Activated T-cell treated with anti-CD3 and anti-CD28 coated beads, Interleukin-2, amount 50 U/mL, for 72 hours (primary cell): ENCODE measurements around the gene SLC35B1. TPM values are rescaled to one million over a fixed set of nuclear protein-coding genes. Genes with fewer than 3 reads are reported as not detected.

Source experiments
- ATAC-seq, 2 donors: fragments of 150-1000 bp; cut with Tn5 transposase; replicated peaks in 1 of 2; 2 replicates each; pipeline ENCODE4 v1.10.0; 2021; ENCODE audit warnings: moderate library complexity in 2 of 2, mild to moderate bottlenecking in 1 of 2
- DNase-seq, 2 donors: peaks; one replicate each; pipeline ENCODE4 v3.0.0; 2021 to 2022; ENCODE audit warnings: mixed read lengths in 1 of 2
- H3K27ac Mint-ChIP-seq: one replicate; pipeline ENCODE4 v1.8.0; 2022; ENCODE audit warnings: mild to moderate bottlenecking, moderate library complexity, mixed read lengths
- H3K27me3 Mint-ChIP-seq: one replicate; pipeline ENCODE4 v1.8.0; 2022; ENCODE audit warnings: low read depth, mixed read lengths
- H3K36me3 Mint-ChIP-seq, 2 donors: one replicate each; pipeline ENCODE4 v1.8.0; 2022; ENCODE audit warnings: mixed read lengths in 2 of 2, mild to moderate bottlenecking in 1 of 2; ENCODE audit not compliant: insufficient read depth in 2 of 2
- H3K4me1 Mint-ChIP-seq: one replicate; pipeline ENCODE4 v1.8.0; 2022; ENCODE audit warnings: low read depth, mixed read lengths
- H3K4me3 Mint-ChIP-seq, 2 donors: one replicate each; pipeline ENCODE4 v1.8.0; 2022; ENCODE audit warnings: mild to moderate bottlenecking in 2 of 2, mixed read lengths in 2 of 2, moderate library complexity in 2 of 2
- H3K9me3 Mint-ChIP-seq, 2 donors: one replicate each; pipeline ENCODE4 v1.8.0; 2022; ENCODE audit warnings: mixed read lengths in 2 of 2
- total RNA-seq, 2 donors: library from RNA; stranded (reverse); gene quantifications; one replicate each; pipeline ENCODE4 v1.2.3, GENCODE V29; 2022

Gene SLC35B1
- total RNA-seq, 2 donors from 2014 or later: 62.6 to 73.9 TPM

- Mint-ChIP-seq H3K27ac (no peak overlapping the region), H3K9me3 (no peaks in the 10 kb centered on the region), H3K4me1 (peaks cover 59% of the 10 kb centered on the region), H3K4me3 (no peak overlapping the region), H3K27me3 (no peaks in the 10 kb centered on the region), H3K36me3 (peaks cover 0 to 13% of the 10 kb centered on the region in 2 donors)
- no peak for ATAC-seq
- DNase-seq: no peak
These were observed 39.9 kb downstream of the SLC35B1 start for GRCh38 chr17:49667854-49668253.

- H3K27me3 Mint-ChIP-seq: no peaks in the 10 kb centered on the region
- DNase-seq (no peak), ATAC-seq (no peak)
- H3K4me1 Mint-ChIP-seq: peaks cover 45% of the 10 kb centered on the region
- H3K36me3 Mint-ChIP-seq: peaks cover 0 to 12% of the 10 kb centered on the region in 2 donors
- H3K9me3 Mint-ChIP-seq: no peaks in the 10 kb centered on the region
- no peak overlapping the region for H3K27ac Mint-ChIP-seq
- H3K4me3 Mint-ChIP-seq: no peak overlapping the region
These were observed 43.0 kb downstream of the SLC35B1 start for GRCh38 chr17:49664706-49665211.

DNA sequence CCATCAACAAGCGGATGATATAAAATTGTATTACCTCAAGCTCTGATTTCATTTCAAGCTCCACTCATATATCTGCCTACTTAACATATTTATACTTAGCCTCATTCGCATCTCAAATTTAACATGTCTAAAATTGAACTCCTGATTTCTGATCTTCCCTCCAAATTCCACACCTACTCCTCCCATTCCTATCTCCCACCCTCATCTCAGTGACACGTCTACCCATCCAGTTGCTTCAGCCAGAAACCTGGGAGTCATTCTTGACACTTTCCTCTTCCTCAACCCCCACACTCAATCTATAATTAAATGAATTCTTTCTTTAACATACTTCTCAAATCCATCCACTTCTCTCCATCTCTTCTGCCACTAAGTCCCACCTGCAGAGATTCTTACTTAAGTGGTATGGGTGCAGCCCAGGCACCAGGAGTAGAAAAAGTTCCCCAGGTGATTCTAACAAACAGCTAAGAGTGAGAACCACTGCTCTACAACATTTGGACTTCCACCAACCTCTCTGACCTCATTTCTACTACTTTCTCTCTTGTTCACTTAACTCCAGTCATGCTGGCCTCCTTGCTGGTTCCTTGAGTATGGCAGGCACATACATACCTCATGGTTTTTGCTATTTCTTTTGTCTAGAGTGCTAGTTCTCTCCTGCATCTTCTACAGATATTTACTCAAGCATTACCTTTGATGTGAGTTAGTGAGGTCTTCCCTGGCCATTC lies 47.9 kb downstream of the SLC35B1 start:
- Mint-ChIP-seq H3K9me3 (no peaks in the 10 kb centered on the region), H3K4me3 (peak overlapping the region in 1 of 2 donors; percentile 64), H3K27me3 (no peaks in the 10 kb centered on the region), H3K4me1 (peaks cover 47% of the 10 kb centered on the region), H3K36me3 (peaks cover 0 to 1% of the 10 kb centered on the region in 2 donors), H3K27ac (peak overlapping the region; percentile 76)
- DNase-seq (no peak), ATAC-seq (peak in 1 of 2 donors; percentile 54)

DNA sequence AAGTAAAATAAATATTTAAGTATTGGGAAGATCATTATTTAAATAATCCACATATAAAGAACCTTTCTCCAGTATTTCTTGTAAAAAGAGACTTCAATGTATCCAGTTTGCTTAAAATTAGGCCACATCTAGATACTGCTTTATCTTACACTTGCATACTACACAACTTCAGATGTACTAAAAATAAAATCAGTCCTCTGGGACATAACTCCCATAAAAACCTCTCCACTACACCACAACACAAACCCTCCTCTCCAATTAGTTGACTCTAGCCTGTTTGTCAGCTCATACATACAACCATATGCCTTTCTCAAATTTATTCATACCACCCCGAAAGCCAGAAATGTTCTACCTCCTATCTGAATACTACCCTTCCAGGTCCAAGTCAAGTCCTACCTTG lies 51.5 kb downstream of the SLC35B1 start:
- Mint-ChIP-seq H3K27me3 (no peaks in the 10 kb centered on the region), H3K27ac (no peak overlapping the region), H3K4me1 (peaks cover 44% of the 10 kb centered on the region), H3K36me3 (no peaks in the 10 kb centered on the region), H3K9me3 (no peaks in the 10 kb centered on the region), H3K4me3 (no peak overlapping the region)
- no peak for ATAC-seq
- DNase-seq: no peak

Other genes with a start within 250 kb of the SLC35B1 start
- gene NGFR, start 212.7 kb downstream of the SLC35B1 start, total RNA-seq: under 1 TPM; 0.14 to 0.28 TPM
- gene NXPH3, start 132.1 kb downstream of the SLC35B1 start, total RNA-seq: 1 to 10 TPM in 1 of 2 donors, under 1 TPM in 1; 0.44 to 1.2 TPM
- 10 to 100 TPM; 77.8 to 82.2 TPM for gene SPOP, start 29.9 kb downstream of the SLC35B1 start, total RNA-seq
- 10 to 100 TPM; 19.5 to 29.3 TPM for gene FAM117A, start 56.2 kb upstream of the SLC35B1 start, total RNA-seq
- gene KAT7, start 80.7 kb upstream of the SLC35B1 start, total RNA-seq: 10 to 100 TPM; 83.9 to 85.9 TPM
- gene TAC4, start 140.1 kb upstream of the SLC35B1 start, total RNA-seq: not detected